Naive thymus-derived CD4-positive, alpha-beta T cell (primary cell): ENCODE measurements around the gene LSR. TPM values are rescaled to one million over a fixed set of nuclear protein-coding genes. Genes with fewer than 3 reads are reported as not detected.
"Not testable (repeated sequence)": the region's sequence is repeated elsewhere in the genome, so short reads cannot be mapped to it uniquely, and the experiment has no call there.

ENCODE experiments used
- ATAC-seq: fragments of 150-1000 bp; cut with Tn5 transposase; 2 replicates; pipeline ENCODE4 v1.10.0; 2021; ENCODE audit warnings: mild to moderate bottlenecking, moderate library complexity
- CTCF ChIA-PET: fragments of 350-600 bp; sonication (Branson Sonifier 250); formaldehyde crosslinking; loops from one replicate; lab custom pipeline; 2021; ENCODE audit warnings: antibody characterized with exemption; lab: Charles Lee
- POLR2A ChIA-PET: fragments of 350-600 bp; sonication (Branson Sonifier 250); formaldehyde crosslinking; loops from one replicate; lab custom pipeline; 2021; ENCODE audit warnings: antibody characterized with exemption, inconsistent platforms; lab: Charles Lee
- DNase-seq, 9 donors: peaks; one replicate each; pipeline versions ENCODE4 v3.0.0 to v3.0.0-alpha.2; 2020 to 2022; ENCODE audit warnings: mixed read lengths in 1 of 9
- H3K27ac ChIP-seq: one replicate; pipeline ENCODE4 v1.7.0; 2013; ENCODE audit warnings: mild to moderate bottlenecking, low read depth, low read length, moderate library complexity
- H3K27me3 ChIP-seq, 2 donors: one replicate each; pipeline ENCODE4 v1.7.0; 2013; ENCODE audit warnings: low read length in 2 of 2, mild to moderate bottlenecking in 2 of 2, moderate library complexity in 2 of 2; ENCODE audit not compliant: control insufficient read depth in 2 of 2, insufficient read depth in 2 of 2
- H3K36me3 ChIP-seq, 3 experiments: 1 replicate in 2 of 3; 2 replicates in 1 of 3; pipeline ENCODE4 v1.7.0; 2013; ENCODE audit warnings: low read length in 3 of 3, mild to moderate bottlenecking in 3 of 3, moderate library complexity in 1 of 3; ENCODE audit not compliant: insufficient read depth in 3 of 3, control insufficient read depth in 2 of 3
- H3K4me1 ChIP-seq, 2 donors: one replicate each; pipeline ENCODE4 v1.7.0; 2013; ENCODE audit warnings: low read length in 2 of 2, mild to moderate bottlenecking in 2 of 2, moderate library complexity in 1 of 2; ENCODE audit not compliant: control insufficient read depth in 2 of 2, insufficient read depth in 2 of 2
- H3K4me3 ChIP-seq: 2 replicates; pipeline ENCODE4 v1.7.0; 2013; ENCODE audit warnings: mild to moderate bottlenecking, low read length
- H3K9me3 ChIP-seq, 3 experiments: 1 replicate in 2 of 3; 2 replicates in 1 of 3; pipeline ENCODE4 v1.7.0; 2013; ENCODE audit warnings: low read length in 3 of 3; ENCODE audit not compliant: control insufficient read depth in 2 of 3
- H3K27ac Mint-ChIP-seq, 9 donors: one replicate each; pipeline ENCODE4 v1.8.0; 2020 to 2022; ENCODE audit warnings: mixed read lengths in 9 of 9, mild to moderate bottlenecking in 8 of 9, moderate library complexity in 5 of 9, inconsistent platforms in 2 of 9
- H3K27me3 Mint-ChIP-seq, 5 donors: one replicate each; pipeline ENCODE4 v1.8.0; 2021 to 2022; ENCODE audit warnings: mixed read lengths in 5 of 5, mild to moderate bottlenecking in 1 of 5
- H3K36me3 Mint-ChIP-seq, 5 donors: one replicate each; pipeline ENCODE4 v1.8.0; 2020 to 2022; ENCODE audit warnings: mixed read lengths in 5 of 5, mild to moderate bottlenecking in 3 of 5, inconsistent platforms in 1 of 5
- H3K4me1 Mint-ChIP-seq, 7 donors: one replicate each; pipeline ENCODE4 v1.8.0; 2020 to 2022; ENCODE audit warnings: mixed read lengths in 7 of 7, mild to moderate bottlenecking in 3 of 7, inconsistent platforms in 1 of 7
- H3K4me3 Mint-ChIP-seq, 10 donors: one replicate each; pipeline ENCODE4 v1.8.0; 2020 to 2022; ENCODE audit warnings: mild to moderate bottlenecking in 10 of 10, mixed read lengths in 10 of 10, moderate library complexity in 6 of 10, inconsistent platforms in 2 of 10
- H3K9me3 Mint-ChIP-seq, 11 donors: one replicate each; pipeline ENCODE4 v1.8.0; 2020 to 2022; ENCODE audit warnings: mixed read lengths in 11 of 11, mild to moderate bottlenecking in 4 of 11, inconsistent platforms in 1 of 11, moderate library complexity in 1 of 11
- intact Hi-C, 2 donors: fragments of 100-400 bp; cut with micrococcal nuclease; formaldehyde crosslinking; loops; one replicate each; pipeline ENCODE4 v1.15.1; 2023
- polyA plus RNA-seq, 2 donors: library from polyadenylated mRNA; unstranded; fragments of 300-500 nt; fragmentation: Illumina TruSeq; gene quantifications; one replicate each; pipeline ENCODE4 v1.2.3, GENCODE V29; 2021
- total RNA-seq, 6 experiments: library from RNA in 5 of 6; stranded (reverse) in 5 of 6; gene quantifications; 1 replicate in 5 of 6; 2 replicates in 1 of 6; pipeline ENCODE4 v1.2.3 and lab custom pipeline; 2021 to 2026

Gene LSR
- total and polyA plus RNA-seq, 7 experiments from 2014 or later, result 4.6 to 59.3 (median 25.1) TPM

GRCh38 chr19:35220973-35221590, 27.7 kb upstream of the LSR start:
- not testable (repeated sequence) for H3K36me3 Mint-ChIP-seq

GRCh38 chr19:35222373-35223015, 26.3 kb upstream of the LSR start:
- no peaks in the 10 kb centered on the region for H3K27me3 ChIP-seq
- H3K4me3 Mint-ChIP-seq, result peak overlapping the region in 1 of 10 donors; percentile 8
- H3K4me1 ChIP-seq, result peaks cover 0 to 28% of the 10 kb centered on the region in 2 donors
- no peaks in the 10 kb centered on the region for H3K9me3 ChIP-seq
- no peaks in the 10 kb centered on the region for H3K27me3 Mint-ChIP-seq
- no peaks in the 10 kb centered on the region for H3K36me3 ChIP-seq
- H3K9me3 Mint-ChIP-seq, result peaks cover 0 to 9% (median 1%) of the 10 kb centered on the region in 11 donors
- H3K4me1 Mint-ChIP-seq, result peaks cover 19 to 51% (median 43%) of the 10 kb centered on the region in 7 donors
- CTCF ChIA-PET, result interaction anchor here (0.5 to 1.2 kb wide), 2 partner anchors 11 to 108 kb away, joined by 3 to 4 read pairs; no protein-coding TSS in a partner anchor
- H3K27ac Mint-ChIP-seq, result peak overlapping the region in 5 of 9 donors; percentile 10 to 81 (median 61)
- no peak overlapping the region for H3K27ac ChIP-seq
- no peak for DNase-seq
- no peak overlapping the region for H3K4me3 ChIP-seq
- H3K36me3 Mint-ChIP-seq, result peaks cover 0 to 6% (median 0%) of the 10 kb centered on the region in 5 donors
- no peak for ATAC-seq
- POLR2A ChIA-PET, result interaction anchor here (0.6 to 2.1 kb wide), 7 partner anchors 10 to 61 kb away, joined by 3 to 12 read pairs (median 6); no protein-coding TSS in a partner anchor
- intact Hi-C loops, result no loop called here

More at GRCh38 chr19:35220973-35221590, 27.7 kb upstream of the LSR start:
- H3K27me3 ChIP-seq, DNase-seq, H3K9me3 ChIP-seq, H3K27me3 Mint-ChIP-seq, ATAC-seq, H3K36me3 ChIP-seq, intact Hi-C loops, H3K4me3 ChIP-seq, H3K27ac ChIP-seq: not testable (repeated sequence)
- H3K9me3 Mint-ChIP-seq, result peaks cover 0 to 17% (median 2%) of the 10 kb centered on the region in 11 donors
- H3K4me1 Mint-ChIP-seq, result peaks cover 25 to 57% (median 44%) of the 10 kb centered on the region in 7 donors
- H3K4me3 Mint-ChIP-seq, result peak overlapping the region in 7 of 10 donors; percentile 7 to 73 (median 51)
- CTCF ChIA-PET, result interaction anchor here (1.2 kb wide), 1 partner anchor 67 kb away, joined by 3 read pairs; no protein-coding TSS in a partner anchor
- H3K4me1 ChIP-seq, result peaks cover 0 to 31% of the 10 kb centered on the region in 2 donors
- peak overlapping the region in 8 of 9 donors; percentile 61 to 92 (median 82) for H3K27ac Mint-ChIP-seq
- POLR2A ChIA-PET, result interaction anchor here (0.6 to 1.5 kb wide), 8 partner anchors 10 to 407 kb away, joined by 3 to 7 read pairs (median 4); no protein-coding TSS in a partner anchor

- H3K4me1 Mint-ChIP-seq, result peaks cover 19 to 48% (median 43%) of the 10 kb centered on the region in 7 donors
- peaks cover 0 to 4% (median 0%) of the 10 kb centered on the region in 5 donors for H3K36me3 Mint-ChIP-seq
- peak overlapping the region in 7 of 9 donors; percentile 51 to 85 (median 62) for H3K27ac Mint-ChIP-seq
- DNase-seq, result peak in 1 of 9 donors; percentile 12
- H3K9me3 ChIP-seq, result no peaks in the 10 kb centered on the region
- ATAC-seq, result no peak
- H3K4me3 ChIP-seq, result no peak overlapping the region
- no peaks in the 10 kb centered on the region for H3K27me3 Mint-ChIP-seq
- H3K27me3 ChIP-seq, result no peaks in the 10 kb centered on the region
- CTCF ChIA-PET, result interaction anchor here (0.5 to 1.2 kb wide), 3 partner anchors 10 to 108 kb away, joined by 3 to 4 read pairs (median 3); no protein-coding TSS in a partner anchor
- peaks cover 0 to 28% of the 10 kb centered on the region in 2 donors for H3K4me1 ChIP-seq
- peak overlapping the region in 2 of 10 donors; percentile 9 to 34 for H3K4me3 Mint-ChIP-seq
- intact Hi-C loops, result no loop called here
- H3K9me3 Mint-ChIP-seq, result peaks cover 0 to 8% (median 0%) of the 10 kb centered on the region in 11 donors
- no peak overlapping the region for H3K27ac ChIP-seq
- H3K36me3 ChIP-seq, result no peaks in the 10 kb centered on the region
- POLR2A ChIA-PET, result interaction anchor here (0.6 to 2.1 kb wide), 8 partner anchors 10 to 81 kb away, joined by 3 to 12 read pairs (median 5); no protein-coding TSS in a partner anchor
Measured at GRCh38 chr19:35223084-35223790, 25.6 kb upstream of the LSR start.

GRCh38 chr19:35223862-35224505, 24.8 kb upstream of the LSR start:
- Mint-ChIP-seq H3K27ac (peak overlapping the region in 4 of 9 donors; percentile 9 to 81 (median 62)), H3K9me3 (peaks cover 0 to 8% (median 0%) of the 10 kb centered on the region in 11 donors), H3K27me3 (no peaks in the 10 kb centered on the region), H3K4me1 (peaks cover 19 to 48% (median 43%) of the 10 kb centered on the region in 7 donors), H3K4me3 (no peak overlapping the region), H3K36me3 (peaks cover 0 to 4% (median 0%) of the 10 kb centered on the region in 5 donors)
- no peaks in the 10 kb centered on the region for H3K9me3 ChIP-seq
- ChIA-PET POLR2A (interaction anchor here (0.6 to 2.9 kb wide), 8 partner anchors 11 to 81 kb away, joined by 3 to 12 read pairs (median 6); no protein-coding TSS in a partner anchor), CTCF (interaction anchor here (1.2 kb wide), 1 partner anchor 109 kb away, joined by 3 read pairs; no protein-coding TSS in a partner anchor)
- intact Hi-C loops, result no loop called here
- no peaks in the 10 kb centered on the region for H3K36me3 ChIP-seq
- no peak for ATAC-seq
- no peaks in the 10 kb centered on the region for H3K27me3 ChIP-seq
- H3K4me3 ChIP-seq, result no peak overlapping the region
- no peak overlapping the region for H3K27ac ChIP-seq
- H3K4me1 ChIP-seq, result peaks cover 0 to 28% of the 10 kb centered on the region in 2 donors
- peak in 1 of 9 donors; percentile 6 for DNase-seq

GRCh38 chr19:35224681-35225571, 23.9 kb upstream of the LSR start:
- no peaks in the 10 kb centered on the region for H3K36me3 ChIP-seq
- H3K4me1 ChIP-seq, result peaks cover 0 to 28% of the 10 kb centered on the region in 2 donors
- peaks cover 19 to 42% (median 36%) of the 10 kb centered on the region in 7 donors for H3K4me1 Mint-ChIP-seq
- H3K27me3 ChIP-seq, result no peaks in the 10 kb centered on the region
- POLR2A ChIA-PET, result interaction anchor here (0.6 to 2.9 kb wide), 6 partner anchors 9 to 162 kb away, joined by 3 to 12 read pairs (median 6); no protein-coding TSS in a partner anchor
- H3K27ac ChIP-seq, result no peak overlapping the region
- H3K27ac Mint-ChIP-seq, result peak overlapping the region in 6 of 9 donors; percentile 22 to 84 (median 48)
- DNase-seq (peak in 1 of 9 donors; percentile 21), ATAC-seq (no peak)
- CTCF ChIA-PET, result interaction anchor here (0.6 kb wide), 1 partner anchor 9 kb away, joined by 3 read pairs; no protein-coding TSS in a partner anchor
- H3K9me3 ChIP-seq, result no peaks in the 10 kb centered on the region
- no peak overlapping the region for H3K4me3 ChIP-seq
- no peaks in the 10 kb centered on the region for H3K36me3 Mint-ChIP-seq
- peaks cover 0 to 5% (median 0%) of the 10 kb centered on the region in 11 donors for H3K9me3 Mint-ChIP-seq
- no peaks in the 10 kb centered on the region for H3K27me3 Mint-ChIP-seq
- intact Hi-C loops, result no loop called here
- no peak overlapping the region for H3K4me3 Mint-ChIP-seq
